HG03025 (cell line): ENCODE measurements around the gene MANSC1.

Experiments used
- ATAC-seq: cut with Tn5 transposase; IDR thresholded peaks from one replicate; pipeline ENCODE4 v1.9.1; 2021; ENCODE audit warnings: mild to moderate bottlenecking, moderate library complexity; ENCODE audit not compliant: unreplicated experiment, low FRiP score

Gene MANSC1

GRCh38 chr12:12349711-12350665 is at the start of gene MANSC1:
Gene MANSC1 (minus strand): TSS chr12:12350242. CDS start chr12:12343314, 6,928 bp downstream.
- no peak for ATAC-seq

- ATAC-seq, result no peak
Observed at GRCh38 chr12:12399161-12399560, 49.1 kb upstream of the MANSC1 start.

GRCh38 chr12:12398026-12398859 is 48.2 kb upstream of the MANSC1 start:
- no peak for ATAC-seq

GRCh38 chr12:12397184-12397583 is 47.1 kb upstream of the MANSC1 start:
- ATAC-seq, result no peak

- ATAC-seq, result no peak
Observed at GRCh38 chr12:12396694-12397093, 46.7 kb upstream of the MANSC1 start.

- no peak for ATAC-seq
Observed at GRCh38 chr12:12393171-12393570, 43.1 kb upstream of the MANSC1 start.

GRCh38 chr12:12392413-12392812 is 42.4 kb upstream of the MANSC1 start:
- ATAC-seq, result no peak

GRCh38 chr12:12387501-12387900 is 37.5 kb upstream of the MANSC1 start:
- ATAC-seq, result no peak

- ATAC-seq, result no peak
Observed at GRCh38 chr12:12384571-12385340, 34.7 kb upstream of the MANSC1 start.

GRCh38 chr12:12381982-12382381 is 31.9 kb upstream of the MANSC1 start:
- ATAC-seq, result no peak

GRCh38 chr12:12380949-12381593 is 31.0 kb upstream of the MANSC1 start:
- no peak for ATAC-seq

GRCh38 chr12:12379831-12380730 is 30.0 kb upstream of the MANSC1 start:
- ATAC-seq, result no peak

- ATAC-seq, result no peak
Observed at GRCh38 chr12:12378616-12379015, 28.6 kb upstream of the MANSC1 start.

- no peak for ATAC-seq
Observed at GRCh38 chr12:12376646-12377448, 26.8 kb upstream of the MANSC1 start.

GRCh38 chr12:12372946-12373722 is 23.1 kb upstream of the MANSC1 start:
- ATAC-seq, result no peak

- no peak for ATAC-seq
Observed at GRCh38 chr12:12367482-12367998, 17.5 kb upstream of the MANSC1 start.
